ENCODE data around the gene SSR1.

- TF ChIP-seq CTCF (IDR thresholded peaks at IDR 0.05) (no peak), POLR2A (IDR thresholded peaks at IDR 0.05) (no peak)
Observed at GRCh38 chr6:7230956-7231713, 81.9 kb downstream of the SSR1 start.

Data from breast epithelium (tissue), 3 donors.